Tibial nerve (tissue), 3 donors: ENCODE data around the gene TSHZ3.

ENCODE experiments used
- POLR2A ChIP-seq, 2 donors: fragments of 450-650 bp; IDR thresholded peaks; one replicate each; pipeline ENCODE4 v1.6.1; 2017; ENCODE audit warnings: antibody characterized with exemption in 2 of 2, mild to moderate bottlenecking in 2 of 2, moderate library complexity in 2 of 2
- TF ChIP-seq, protein P1 (sequence below), 5 experiments: fragments of 200-600 bp in 3 of 5; fragments of 450-650 bp in 2 of 5; sonication (generic) in 3 of 5; IDR thresholded peaks; one replicate each; pipeline ENCODE4 v1.5.1; 2016 to 2019; ENCODE audit warnings: antibody characterized with exemption in 5 of 5, mild to moderate bottlenecking in 3 of 5, moderate library complexity in 2 of 5

DNA sequence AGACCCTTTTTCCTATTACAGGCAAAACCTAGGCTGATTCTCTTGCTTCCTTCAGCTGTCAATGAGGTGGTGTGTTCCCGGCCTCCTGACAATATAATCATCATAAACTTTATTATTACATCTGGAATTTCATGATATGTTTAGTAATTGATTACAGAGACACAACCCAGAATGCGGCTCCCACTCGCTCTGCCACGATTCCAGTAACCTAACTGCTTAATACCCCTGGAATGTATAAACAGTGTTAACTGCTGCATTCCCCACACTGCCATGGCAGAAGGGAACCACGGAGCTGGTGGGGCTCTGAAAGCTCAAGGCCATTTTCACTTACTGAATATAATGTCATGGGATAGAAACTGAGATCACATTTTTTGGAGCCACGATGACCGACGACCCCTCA lies 17.1 kb downstream of the TSHZ3 start:
- TF ChIP-seq, protein P1, sequence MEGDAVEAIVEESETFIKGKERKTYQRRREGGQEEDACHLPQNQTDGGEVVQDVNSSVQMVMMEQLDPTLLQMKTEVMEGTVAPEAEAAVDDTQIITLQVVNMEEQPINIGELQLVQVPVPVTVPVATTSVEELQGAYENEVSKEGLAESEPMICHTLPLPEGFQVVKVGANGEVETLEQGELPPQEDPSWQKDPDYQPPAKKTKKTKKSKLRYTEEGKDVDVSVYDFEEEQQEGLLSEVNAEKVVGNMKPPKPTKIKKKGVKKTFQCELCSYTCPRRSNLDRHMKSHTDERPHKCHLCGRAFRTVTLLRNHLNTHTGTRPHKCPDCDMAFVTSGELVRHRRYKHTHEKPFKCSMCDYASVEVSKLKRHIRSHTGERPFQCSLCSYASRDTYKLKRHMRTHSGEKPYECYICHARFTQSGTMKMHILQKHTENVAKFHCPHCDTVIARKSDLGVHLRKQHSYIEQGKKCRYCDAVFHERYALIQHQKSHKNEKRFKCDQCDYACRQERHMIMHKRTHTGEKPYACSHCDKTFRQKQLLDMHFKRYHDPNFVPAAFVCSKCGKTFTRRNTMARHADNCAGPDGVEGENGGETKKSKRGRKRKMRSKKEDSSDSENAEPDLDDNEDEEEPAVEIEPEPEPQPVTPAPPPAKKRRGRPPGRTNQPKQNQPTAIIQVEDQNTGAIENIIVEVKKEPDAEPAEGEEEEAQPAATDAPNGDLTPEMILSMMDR (IDR thresholded peaks at IDR 0.05): no peak
- TF ChIP-seq POLR2A (IDR thresholded peaks at IDR 0.05): no peak
